KMS-11 (cell line): ENCODE measurements around the gene ZNF865.
A peak's percentile ranks its signal among the peaks of the same experiment; 100 is the strongest.

ENCODE experiments used
- H2AFZ ChIP-seq: fragments of 200-600 bp; sonication (generic); 2 replicates; pipeline ENCODE4 v1.6.1; 2016; ENCODE audit warnings: antibody characterized with exemption, mixed run types, low read depth
- H3K27ac ChIP-seq: fragments of 200-600 bp; sonication (generic); 2 replicates; pipeline ENCODE4 v1.6.1; 2016; ENCODE audit warnings: mild to moderate bottlenecking, mixed run types
- H3K27me3 ChIP-seq: fragments of 200-600 bp; sonication (generic); 2 replicates; pipeline ENCODE4 v1.6.1; 2017; ENCODE audit warnings: mild to moderate bottlenecking, low read depth, mixed run types, moderate library complexity; ENCODE audit not compliant: insufficient read depth
- H3K36me3 ChIP-seq: fragments of 200-600 bp; sonication (generic); 2 replicates; pipeline ENCODE4 v1.6.1; 2017; ENCODE audit warnings: mild to moderate bottlenecking, mixed run types; ENCODE audit not compliant: insufficient read depth
- H3K4me1 ChIP-seq: fragments of 200-600 bp; sonication (generic); 2 replicates; pipeline ENCODE4 v1.6.1; 2016; ENCODE audit warnings: mild to moderate bottlenecking, low read depth, mixed run types; ENCODE audit not compliant: poor library complexity, severe bottlenecking
- H3K4me2 ChIP-seq: fragments of 200-600 bp; sonication (generic); 2 replicates; pipeline ENCODE4 v1.7.0; 2016; ENCODE audit warnings: mild to moderate bottlenecking, mixed run types
- H3K4me3 ChIP-seq: fragments of 200-600 bp; sonication (generic); IDR thresholded peaks from 2 replicates; pipeline ENCODE4 v1.6.1; 2017; ENCODE audit warnings: low read depth, low read length, mixed read lengths; ENCODE audit not compliant: insufficient read depth
- H3K79me2 ChIP-seq: fragments of 200-600 bp; sonication (generic); 2 replicates; pipeline ENCODE4 v1.6.1; 2016; ENCODE audit warnings: low read depth, mixed run types; ENCODE audit not compliant: insufficient read depth
- H3K9ac ChIP-seq: fragments of 200-600 bp; sonication (generic); 2 replicates; pipeline ENCODE4 v1.6.1; 2016; ENCODE audit warnings: mild to moderate bottlenecking, mixed run types
- H4K20me1 ChIP-seq: fragments of 200-600 bp; sonication (generic); 2 replicates; pipeline ENCODE4 v1.6.1; 2016; ENCODE audit warnings: mild to moderate bottlenecking, mixed run types; ENCODE audit not compliant: insufficient read depth
- TF ChIP-seq, protein P1 (sequence below): fragments of 200-600 bp; sonication (generic); conservative IDR thresholded peaks from 2 replicates; pipeline ENCODE4 v1.6.1; 2017; ENCODE audit warnings: low read depth, mild to moderate bottlenecking, antibody characterized with exemption, low read length, moderate library complexity, mixed read lengths

The ZNF865 gene

DNA sequence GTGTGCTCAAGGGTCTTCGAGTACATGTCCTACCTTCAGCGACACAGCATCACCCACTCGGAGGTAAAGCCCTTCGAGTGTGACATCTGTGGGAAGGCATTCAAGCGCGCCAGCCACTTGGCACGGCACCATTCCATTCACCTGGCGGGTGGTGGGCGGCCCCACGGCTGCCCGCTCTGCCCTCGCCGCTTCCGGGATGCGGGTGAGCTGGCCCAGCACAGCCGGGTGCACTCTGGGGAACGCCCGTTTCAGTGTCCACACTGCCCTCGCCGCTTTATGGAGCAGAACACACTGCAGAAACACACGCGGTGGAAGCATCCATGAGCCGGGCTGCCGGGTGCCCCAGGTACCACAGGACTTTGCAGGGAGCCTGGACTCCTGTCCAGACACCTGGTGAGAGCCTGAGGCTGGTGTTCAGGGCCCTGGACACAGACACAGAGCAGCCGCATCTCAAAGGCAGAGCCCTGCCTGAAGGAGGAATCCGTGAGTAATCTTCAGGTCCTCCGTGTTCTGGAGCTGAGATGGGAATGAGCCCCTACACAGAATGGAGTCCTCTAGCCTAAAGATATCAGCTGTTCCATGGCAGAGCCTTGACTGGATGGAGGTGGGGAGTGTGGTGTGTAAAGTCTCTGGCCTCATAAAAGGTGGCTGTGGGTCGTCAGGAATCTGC is 39.5 kb downstream of the ZNF865 start:
- H3K4me2 ChIP-seq = peak overlapping the region; percentile 76

DNA sequence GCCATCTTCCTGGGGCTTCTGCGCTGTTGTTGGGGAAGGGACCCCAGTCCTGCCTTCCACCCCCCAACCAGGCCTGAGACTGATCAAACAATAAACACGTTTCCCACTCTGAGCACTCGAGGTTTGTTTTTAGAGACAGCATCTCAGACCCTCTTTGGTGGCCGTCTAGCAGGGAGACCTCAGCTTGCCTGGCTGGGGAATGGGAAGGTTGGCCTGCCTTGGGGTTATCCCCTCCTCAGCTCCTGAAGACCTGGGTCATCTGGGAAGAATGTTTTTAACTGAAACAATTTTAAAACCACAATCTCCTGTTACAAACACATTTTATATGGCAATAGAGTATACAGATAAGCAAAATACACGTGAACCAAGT is 40.0 kb downstream of the ZNF865 start:
- H3K79me2 ChIP-seq = peaks cover 36% of the 10 kb centered on the region
- H3K9ac ChIP-seq = no peak overlapping the region
- no peak overlapping the region for H3K4me3 ChIP-seq
- peaks cover 16% of the 10 kb centered on the region for H3K4me1 ChIP-seq
- no peak overlapping the region for H2AFZ ChIP-seq
- no peak overlapping the region for H3K4me2 ChIP-seq
- TF ChIP-seq, protein P1, sequence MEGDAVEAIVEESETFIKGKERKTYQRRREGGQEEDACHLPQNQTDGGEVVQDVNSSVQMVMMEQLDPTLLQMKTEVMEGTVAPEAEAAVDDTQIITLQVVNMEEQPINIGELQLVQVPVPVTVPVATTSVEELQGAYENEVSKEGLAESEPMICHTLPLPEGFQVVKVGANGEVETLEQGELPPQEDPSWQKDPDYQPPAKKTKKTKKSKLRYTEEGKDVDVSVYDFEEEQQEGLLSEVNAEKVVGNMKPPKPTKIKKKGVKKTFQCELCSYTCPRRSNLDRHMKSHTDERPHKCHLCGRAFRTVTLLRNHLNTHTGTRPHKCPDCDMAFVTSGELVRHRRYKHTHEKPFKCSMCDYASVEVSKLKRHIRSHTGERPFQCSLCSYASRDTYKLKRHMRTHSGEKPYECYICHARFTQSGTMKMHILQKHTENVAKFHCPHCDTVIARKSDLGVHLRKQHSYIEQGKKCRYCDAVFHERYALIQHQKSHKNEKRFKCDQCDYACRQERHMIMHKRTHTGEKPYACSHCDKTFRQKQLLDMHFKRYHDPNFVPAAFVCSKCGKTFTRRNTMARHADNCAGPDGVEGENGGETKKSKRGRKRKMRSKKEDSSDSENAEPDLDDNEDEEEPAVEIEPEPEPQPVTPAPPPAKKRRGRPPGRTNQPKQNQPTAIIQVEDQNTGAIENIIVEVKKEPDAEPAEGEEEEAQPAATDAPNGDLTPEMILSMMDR = no peak
- no peak overlapping the region for H3K27ac ChIP-seq
- H3K27me3 ChIP-seq = no peaks in the 10 kb centered on the region
- no peaks in the 10 kb centered on the region for H4K20me1 ChIP-seq
- no peaks in the 10 kb centered on the region for H3K36me3 ChIP-seq

More for the DNA sequence above, 39.5 kb downstream of the ZNF865 start:
- TF ChIP-seq, protein P1 = no peak
- Histone ChIP-seq H3K79me2 (peaks cover 36% of the 10 kb centered on the region), H3K4me3 (no peak overlapping the region), H3K27me3 (no peaks in the 10 kb centered on the region), H3K36me3 (no peaks in the 10 kb centered on the region), H3K27ac (no peak overlapping the region), H2AFZ (no peak overlapping the region), H4K20me1 (no peaks in the 10 kb centered on the region), H3K4me1 (peaks cover 16% of the 10 kb centered on the region), H3K9ac (peak overlapping the region; percentile 87; the same call in 1 of the 2 replicates)

DNA sequence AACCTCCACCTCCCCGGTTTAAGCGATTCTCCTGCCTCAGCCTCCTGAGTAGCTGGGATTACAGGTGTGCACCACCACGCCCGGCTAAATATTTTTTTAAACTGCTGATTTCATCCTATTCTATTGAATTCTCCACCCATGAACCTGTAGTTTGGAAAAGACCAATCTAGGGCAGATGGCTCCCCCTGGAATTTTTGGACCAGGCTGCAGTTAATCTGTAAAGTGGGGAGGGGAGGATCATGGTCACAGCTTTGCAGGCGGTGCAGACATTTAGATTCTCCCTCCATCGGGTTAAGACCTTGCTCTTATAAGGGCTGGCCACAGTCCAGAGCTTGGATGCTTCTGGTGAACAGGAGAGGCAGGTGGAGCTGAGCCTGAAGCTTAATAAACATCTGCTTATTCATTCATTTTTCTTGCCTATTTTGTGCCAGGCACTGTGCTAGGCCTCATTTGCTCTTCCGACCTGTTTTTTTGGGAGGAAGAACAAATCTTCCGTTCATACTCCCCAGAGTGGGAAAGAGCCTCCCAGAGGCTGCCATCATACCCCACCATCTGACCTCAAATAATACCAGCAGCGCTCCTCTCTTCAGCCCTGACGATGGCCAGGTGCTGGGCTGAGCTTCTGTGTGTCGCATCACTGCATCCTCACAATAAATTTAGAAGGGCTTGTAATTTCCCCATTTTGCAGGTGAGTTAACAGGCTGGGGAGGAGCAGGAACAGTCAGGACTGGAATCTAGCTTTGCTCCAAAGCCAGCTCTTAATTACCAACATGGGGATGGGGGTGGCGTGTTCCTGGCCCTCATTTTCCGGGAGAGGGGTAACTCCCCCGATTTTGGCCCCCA is 41.7 kb downstream of the ZNF865 start:
- Histone ChIP-seq H2AFZ (no peak overlapping the region), H3K27me3 (no peaks in the 10 kb centered on the region), H3K36me3 (no peaks in the 10 kb centered on the region), H3K4me2 (peak overlapping the region; percentile 9; the same call in 1 of the 2 replicates), H3K9ac (no peak overlapping the region), H3K27ac (no peak overlapping the region), H4K20me1 (no peaks in the 10 kb centered on the region), H3K4me1 (peaks cover 16% of the 10 kb centered on the region), H3K79me2 (peaks cover 35% of the 10 kb centered on the region), H3K4me3 (no peak overlapping the region)
- TF ChIP-seq, protein P1 = no peak

DNA sequence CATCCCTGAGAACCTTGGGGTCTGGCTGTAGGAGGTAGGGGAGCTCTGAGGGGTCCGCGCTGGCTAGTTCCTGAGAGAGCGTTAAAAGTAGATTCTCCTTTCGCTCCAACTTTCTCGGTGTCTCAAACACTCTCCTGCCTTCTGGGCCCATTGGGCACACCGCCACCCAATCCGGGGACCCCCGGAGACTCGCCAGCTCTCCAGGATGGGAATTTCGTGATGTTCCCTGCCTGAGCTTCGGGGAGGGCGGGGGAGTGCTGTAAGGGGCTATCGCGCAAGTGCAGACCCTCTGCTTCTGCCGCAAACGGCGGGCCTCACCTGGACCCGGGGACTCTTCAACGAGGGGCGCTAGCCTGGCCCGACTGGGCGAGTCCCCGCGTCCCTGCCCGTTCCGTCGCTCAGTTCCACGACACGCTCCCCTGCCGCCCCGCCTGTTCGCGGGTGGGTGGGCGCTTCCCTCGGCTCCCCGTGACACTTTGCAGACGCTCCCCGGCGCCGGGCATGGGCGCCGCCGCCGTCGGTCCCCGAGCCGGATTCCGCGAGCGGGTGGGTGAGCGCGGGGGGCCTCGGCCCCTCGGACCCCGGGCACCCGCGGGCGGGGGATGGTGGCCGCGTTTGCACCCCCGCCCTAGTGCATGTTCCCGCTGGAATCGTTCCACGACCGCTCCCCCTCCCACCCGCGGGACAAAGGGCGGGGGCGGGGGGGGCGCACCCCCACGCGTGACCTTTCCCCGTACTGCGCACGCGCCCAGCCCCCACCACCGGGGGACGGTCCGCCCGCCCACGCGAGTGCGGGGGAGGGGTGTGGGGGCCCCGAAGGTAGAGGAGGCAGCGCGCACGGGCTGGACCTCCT is 42.5 kb downstream of the ZNF865 start, which contains the start of gene CCDC106:
Gene CCDC106 (plus strand): TSS at position 481 of the 853 bp plus-strand sequence. CDS start 835 bp downstream, outside the sequence.
- Histone ChIP-seq H3K36me3 (no peaks in the 10 kb centered on the region), H2AFZ (no peak within 1 kb of the TSS), H3K9ac (peak within 1 kb of the TSS; percentile 30; the same call in 1 of the 2 replicates), H3K79me2 (peaks cover 28% of the 10 kb centered on the region), H3K27ac (no peak within 1 kb of the TSS), H3K4me1 (peaks cover 14% of the 10 kb centered on the region), H3K27me3 (no peaks in the 10 kb centered on the region), H3K4me3 (no peak within 1 kb of the TSS), H3K4me2 (peak within 1 kb of the TSS; percentile 9; the same call in 1 of the 2 replicates), H4K20me1 (no peaks in the 10 kb centered on the region)
- TF ChIP-seq, protein P1 = no peak
